Breast epithelium (tissue), 4 donors: ENCODE data around the gene HELZ. TPM values are rescaled to one million over a fixed set of nuclear protein-coding genes. Genes with fewer than 3 reads are reported as not detected.

Experiments
- DNase-seq, 2 donors: peaks; one replicate each; pipeline ENCODE4 v3.0.0-alpha.2; 2019; ENCODE audit warnings: low spot score in 2 of 2
- H3K27ac ChIP-seq, 2 donors: fragments of 200-600 bp; sonication (generic) in 1 of 2; one replicate each; pipeline ENCODE4 v1.5.1; 2016 to 2019; ENCODE audit warnings: mild to moderate bottlenecking in 1 of 2
- H3K27me3 ChIP-seq, 2 donors: fragments of 200-600 bp; sonication (generic) in 1 of 2; one replicate each; pipeline versions ENCODE4 v1.5.1 to v1.6.0; 2017 to 2019; ENCODE audit warnings: control low read depth in 1 of 2, mild to moderate bottlenecking in 1 of 2
- H3K36me3 ChIP-seq: fragments of 200-600 bp; one replicate; pipeline ENCODE4 v1.5.1; 2019
- H3K4me1 ChIP-seq, 2 donors: fragments of 200-600 bp; sonication (generic); one replicate each; pipeline ENCODE4 v1.5.1; 2016 to 2019; ENCODE audit warnings: control low read depth in 1 of 2
- H3K4me3 ChIP-seq, 3 donors: fragments of 200-600 bp; sonication (generic); 1 replicate in 2 of 3; 2 replicates in 1 of 3; pipeline ENCODE4 v1.5.1; 2016 to 2019; ENCODE audit warnings: mild to moderate bottlenecking in 3 of 3, moderate library complexity in 2 of 3
- H3K9me3 ChIP-seq, 2 donors: fragments of 200-600 bp; sonication (generic) in 1 of 2; one replicate each; pipeline ENCODE4 v1.5.1; 2016 to 2019; ENCODE audit warnings: control low read depth in 1 of 2
- CTCF ChIP-seq, 3 donors: fragments of 450-650 bp; IDR thresholded peaks; one replicate each; pipeline ENCODE4 v1.5.1; 2016 to 2017; ENCODE audit warnings: antibody characterized with exemption in 3 of 3, mild to moderate bottlenecking in 3 of 3, moderate library complexity in 3 of 3
- POLR2A ChIP-seq: fragments of 450-650 bp; IDR thresholded peaks from one replicate; pipeline ENCODE4 v1.6.1; 2016; ENCODE audit warnings: antibody characterized with exemption, mild to moderate bottlenecking, moderate library complexity
- POLR2AphosphoS5 ChIP-seq, 3 donors: sonication (generic); formaldehyde crosslinking; IDR thresholded peaks; one replicate each; pipeline ENCODE4 v1.6.1; 2017; ENCODE audit warnings: antibody characterized with exemption in 3 of 3
- intact Hi-C: fragments of 100-400 bp; cut with DNase I; formaldehyde crosslinking; loops from one replicate; pipeline ENCODE4 v1.15.1; 2023; ENCODE audit warnings: low total_unique reads
- total RNA-seq, 3 donors: library from RNA; depleted of rRNA; stranded (reverse); fragments of >200 nt; gene quantifications; one replicate each; pipeline ENCODE4 v1.1.0, GENCODE V29; 2016

The HELZ gene
- total RNA-seq, 3 donors from 2014 or later, result 66.5 to 104 (median 79.8) TPM

- H3K36me3 ChIP-seq, result no peaks in the 10 kb centered on the region
- no peaks in the 10 kb centered on the region for H3K27me3 ChIP-seq
- intact Hi-C loops, result no loop called here
- H3K4me1 ChIP-seq, result peaks cover 0 to 3% of the 10 kb centered on the region in 2 donors
- DNase-seq, result no peak
- no peak for TF ChIP-seq POLR2AphosphoS5 (IDR thresholded peaks at IDR 0.05)
- TF ChIP-seq POLR2A, result no peak
- no peak for TF ChIP-seq CTCF (IDR thresholded peaks at IDR 0.05)
- no peak overlapping the region for H3K4me3 ChIP-seq
- no peaks in the 10 kb centered on the region for H3K9me3 ChIP-seq
- H3K27ac ChIP-seq, result no peak overlapping the region
These were observed 33.3 kb downstream of the HELZ start for GRCh38 chr17:67211742-67212141.

- H3K9me3 ChIP-seq, result no peaks in the 10 kb centered on the region
- TF ChIP-seq CTCF (IDR thresholded peaks at IDR 0.05), result no peak
- no peak for TF ChIP-seq POLR2A
- no peak for TF ChIP-seq POLR2AphosphoS5 (IDR thresholded peaks at IDR 0.05)
- intact Hi-C loops, result no loop called here
These were observed 34.1 kb downstream of the HELZ start for GRCh38 chr17:67210915-67211314.

GRCh38 chr17:67208232-67208631, 36.8 kb downstream of the HELZ start:
- TF ChIP-seq CTCF (IDR thresholded peaks at IDR 0.05) (no peak), POLR2A (no peak), POLR2AphosphoS5 (IDR thresholded peaks at IDR 0.05) (no peak)
- no peak for DNase-seq
- intact Hi-C loops, result no loop called here
- H3K4me1 ChIP-seq, result peaks cover 0 to 3% of the 10 kb centered on the region in 2 donors
- H3K27ac ChIP-seq, result no peak overlapping the region
- no peak overlapping the region for H3K4me3 ChIP-seq
- H3K27me3 ChIP-seq, result no peaks in the 10 kb centered on the region
- no peaks in the 10 kb centered on the region for H3K36me3 ChIP-seq
- no peaks in the 10 kb centered on the region for H3K9me3 ChIP-seq

More at GRCh38 chr17:67210915-67211314, 34.1 kb downstream of the HELZ start:
- no peak overlapping the region for H3K4me3 ChIP-seq
- peaks cover 0 to 3% of the 10 kb centered on the region in 2 donors for H3K4me1 ChIP-seq
- no peak for DNase-seq
- H3K27ac ChIP-seq, result no peak overlapping the region
- H3K36me3 ChIP-seq, result no peaks in the 10 kb centered on the region
- H3K27me3 ChIP-seq, result no peaks in the 10 kb centered on the region

- peaks cover 0 to 3% of the 10 kb centered on the region in 2 donors for H3K4me1 ChIP-seq
- DNase-seq, result no peak
- intact Hi-C loops, result loop anchor here (5.0 kb wide), 1 partner anchor 473 kb away; no protein-coding TSS in a partner anchor
- TF ChIP-seq CTCF (IDR thresholded peaks at IDR 0.05) (no peak), POLR2AphosphoS5 (IDR thresholded peaks at IDR 0.05) (no peak), POLR2A (no peak)
- no peaks in the 10 kb centered on the region for H3K9me3 ChIP-seq
- no peaks in the 10 kb centered on the region for H3K27me3 ChIP-seq
- no peak overlapping the region for H3K27ac ChIP-seq
- H3K36me3 ChIP-seq, result peaks cover 17% of the 10 kb centered on the region
- no peak overlapping the region for H3K4me3 ChIP-seq
These were observed 41.2 kb downstream of the HELZ start for GRCh38 chr17:67203818-67204217.

GRCh38 chr17:67202503-67202902, 42.5 kb downstream of the HELZ start:
- no peak overlapping the region for H3K4me3 ChIP-seq
- H3K4me1 ChIP-seq, result no peaks in the 10 kb centered on the region
- peaks cover 17% of the 10 kb centered on the region for H3K36me3 ChIP-seq
- no peak for TF ChIP-seq CTCF (IDR thresholded peaks at IDR 0.05)
- intact Hi-C loops, result loop anchor here (5.0 kb wide), 1 partner anchor 475 kb away; no protein-coding TSS in a partner anchor
- H3K9me3 ChIP-seq, result no peaks in the 10 kb centered on the region
- H3K27ac ChIP-seq, result no peak overlapping the region
- no peak for DNase-seq
- H3K27me3 ChIP-seq, result no peaks in the 10 kb centered on the region
